IgD-negative memory B cell (primary cell): Measurements from ENCODE around the gene INO80D. TPM values are rescaled to one million over a fixed set of nuclear protein-coding genes. Genes with fewer than 3 reads are reported as not detected.
"Not testable (repeated sequence)": the region's sequence is repeated elsewhere in the genome, so short reads cannot be mapped to it uniquely, and the experiment has no call there.

Source experiments
- H3K27ac Mint-ChIP-seq, 3 donors: one replicate each; pipeline ENCODE4 v1.8.0; 2020 to 2022; ENCODE audit warnings: mild to moderate bottlenecking in 3 of 3, mixed read lengths in 3 of 3, moderate library complexity in 1 of 3
- H3K27me3 Mint-ChIP-seq: one replicate; pipeline ENCODE4 v1.8.0; 2021; ENCODE audit warnings: mixed read lengths
- H3K36me3 Mint-ChIP-seq: one replicate; pipeline ENCODE4 v1.8.0; 2020; ENCODE audit warnings: mild to moderate bottlenecking, mixed read lengths
- H3K4me1 Mint-ChIP-seq, 3 donors: one replicate each; pipeline ENCODE4 v1.8.0; 2020 to 2022; ENCODE audit warnings: mixed read lengths in 3 of 3, mild to moderate bottlenecking in 1 of 3
- H3K4me3 Mint-ChIP-seq, 4 donors: one replicate each; pipeline ENCODE4 v1.8.0; 2020 to 2022; ENCODE audit warnings: mild to moderate bottlenecking in 4 of 4, mixed read lengths in 4 of 4, moderate library complexity in 3 of 4
- H3K9me3 Mint-ChIP-seq, 3 donors: one replicate each; pipeline ENCODE4 v1.8.0; 2020 to 2021; ENCODE audit warnings: mixed read lengths in 3 of 3, mild to moderate bottlenecking in 1 of 3
- polyA plus RNA-seq: library from polyadenylated mRNA; unstranded; fragments of 300-500 nt; fragmentation: Illumina TruSeq; gene quantifications from one replicate; pipeline ENCODE4 v1.2.3, GENCODE V29; 2021

The INO80D gene
- polyA plus RNA-seq, 1 donor from 2014 or later: 12.0 TPM

GRCh38 chr2:205989271-205990071 lies 96.5 kb downstream of the INO80D start:
- Mint-ChIP-seq H3K27me3 (no peaks in the 10 kb centered on the region), H3K4me1 (peaks cover 0 to 4% (median 1%) of the 10 kb centered on the region in 3 donors), H3K9me3 (no peaks in the 10 kb centered on the region), H3K36me3 (peaks cover 5% of the 10 kb centered on the region), H3K27ac (peak overlapping the region in 2 of 3 donors; percentile 57 to 69), H3K4me3 (no peak overlapping the region)

- not testable (repeated sequence) for H3K4me3 Mint-ChIP-seq, H3K36me3 Mint-ChIP-seq, H3K4me1 Mint-ChIP-seq, H3K9me3 Mint-ChIP-seq, H3K27me3 Mint-ChIP-seq
- H3K27ac Mint-ChIP-seq: peak overlapping the region in 1 of 3 donors; percentile 57
Measured at GRCh38 chr2:205988681-205989080, 97.3 kb downstream of the INO80D start.

GRCh38 chr2:205988274-205988673 lies 97.7 kb downstream of the INO80D start:
- Mint-ChIP-seq H3K9me3 (no peaks in the 10 kb centered on the region), H3K27me3 (no peaks in the 10 kb centered on the region), H3K27ac (no peak overlapping the region), H3K36me3 (peaks cover 5% of the 10 kb centered on the region), H3K4me3 (no peak overlapping the region), H3K4me1 (peaks cover 0 to 7% (median 3%) of the 10 kb centered on the region in 3 donors)

GRCh38 chr2:205986334-205986733 lies 99.6 kb downstream of the INO80D start:
- not testable (repeated sequence) for H3K9me3 Mint-ChIP-seq, H3K27ac Mint-ChIP-seq, H3K36me3 Mint-ChIP-seq, H3K4me1 Mint-ChIP-seq, H3K27me3 Mint-ChIP-seq, H3K4me3 Mint-ChIP-seq

GRCh38 chr2:205984381-205984780 lies 101.6 kb downstream of the INO80D start:
- no peaks in the 10 kb centered on the region for H3K9me3 Mint-ChIP-seq
- H3K4me1 Mint-ChIP-seq: peaks cover 0 to 6% (median 3%) of the 10 kb centered on the region in 3 donors
- peaks cover 2% of the 10 kb centered on the region for H3K36me3 Mint-ChIP-seq
- no peaks in the 10 kb centered on the region for H3K27me3 Mint-ChIP-seq
- no peak overlapping the region for H3K4me3 Mint-ChIP-seq
- H3K27ac Mint-ChIP-seq: peak overlapping the region in 1 of 3 donors; percentile 70

- Mint-ChIP-seq H3K27ac (no peak overlapping the region), H3K27me3 (no peaks in the 10 kb centered on the region), H3K36me3 (peaks cover 2% of the 10 kb centered on the region), H3K9me3 (peaks cover 2 to 8% (median 2%) of the 10 kb centered on the region in 3 donors), H3K4me3 (no peak overlapping the region), H3K4me1 (peaks cover 0 to 4% (median 2%) of the 10 kb centered on the region in 3 donors)
Measured at GRCh38 chr2:205982776-205983327, 103.1 kb downstream of the INO80D start.

GRCh38 chr2:205978728-205979127 lies 107.2 kb downstream of the INO80D start:
- not testable (repeated sequence) for H3K9me3 Mint-ChIP-seq, H3K27me3 Mint-ChIP-seq, H3K4me1 Mint-ChIP-seq, H3K4me3 Mint-ChIP-seq, H3K27ac Mint-ChIP-seq, H3K36me3 Mint-ChIP-seq

- not testable (repeated sequence) for H3K4me1 Mint-ChIP-seq, H3K4me3 Mint-ChIP-seq, H3K36me3 Mint-ChIP-seq, H3K27ac Mint-ChIP-seq, H3K9me3 Mint-ChIP-seq, H3K27me3 Mint-ChIP-seq
Measured at GRCh38 chr2:205977699-205978098, 108.3 kb downstream of the INO80D start.

- H3K36me3 Mint-ChIP-seq, H3K4me3 Mint-ChIP-seq, H3K27ac Mint-ChIP-seq, H3K9me3 Mint-ChIP-seq, H3K27me3 Mint-ChIP-seq, H3K4me1 Mint-ChIP-seq: not testable (repeated sequence)
Measured at GRCh38 chr2:205976934-205977659, 108.9 kb downstream of the INO80D start.

- Mint-ChIP-seq H3K27me3 (peaks cover 1% of the 10 kb centered on the region), H3K4me1 (no peaks in the 10 kb centered on the region), H3K36me3 (peaks cover 2% of the 10 kb centered on the region), H3K9me3 (peaks cover 2 to 8% (median 2%) of the 10 kb centered on the region in 3 donors), H3K4me3 (no peak overlapping the region), H3K27ac (no peak overlapping the region)
Measured at GRCh38 chr2:205976120-205976814, 109.7 kb downstream of the INO80D start.

- Mint-ChIP-seq H3K4me1 (no peaks in the 10 kb centered on the region), H3K4me3 (no peak overlapping the region), H3K36me3 (peaks cover 2% of the 10 kb centered on the region), H3K9me3 (peaks cover 2 to 8% (median 2%) of the 10 kb centered on the region in 3 donors), H3K27ac (no peak overlapping the region), H3K27me3 (peaks cover 5% of the 10 kb centered on the region)
Measured at GRCh38 chr2:205975082-205975949, 110.7 kb downstream of the INO80D start.

GRCh38 chr2:205972113-205972512 lies 113.9 kb downstream of the INO80D start:
- Mint-ChIP-seq H3K27me3 (peaks cover 6% of the 10 kb centered on the region), H3K4me3 (no peak overlapping the region), H3K27ac (no peak overlapping the region), H3K9me3 (no peaks in the 10 kb centered on the region), H3K4me1 (peaks cover 0 to 1% (median 0%) of the 10 kb centered on the region in 3 donors), H3K36me3 (no peaks in the 10 kb centered on the region)

GRCh38 chr2:205970348-205970747 lies 115.6 kb downstream of the INO80D start:
- no peaks in the 10 kb centered on the region for H3K9me3 Mint-ChIP-seq
- no peak overlapping the region for H3K27ac Mint-ChIP-seq
- H3K36me3 Mint-ChIP-seq: no peaks in the 10 kb centered on the region
- no peak overlapping the region for H3K4me3 Mint-ChIP-seq
- peaks cover 0 to 1% (median 0%) of the 10 kb centered on the region in 3 donors for H3K4me1 Mint-ChIP-seq
- H3K27me3 Mint-ChIP-seq: peaks cover 6% of the 10 kb centered on the region

GRCh38 chr2:205969584-205969983 lies 116.4 kb downstream of the INO80D start:
- Mint-ChIP-seq H3K9me3 (no peaks in the 10 kb centered on the region), H3K4me1 (peaks cover 0 to 1% (median 0%) of the 10 kb centered on the region in 3 donors), H3K36me3 (no peaks in the 10 kb centered on the region), H3K27ac (no peak overlapping the region), H3K4me3 (no peak overlapping the region), H3K27me3 (peaks cover 6% of the 10 kb centered on the region)
